SHP77 treated with DMSO at 0.1 percent for 48 hours (cell line): ENCODE data around the gene BCHE.
A peak's percentile ranks its signal among the peaks of the same experiment; 100 is the strongest.

Source experiments
- DNase-seq: peaks from one replicate; lab custom pipeline; 2025; lab: John Stamatoyannopoulos, UW

BCHE gene

GRCh38 chr3:165837058-165837525 lies at the start of gene BCHE:
BCHE (minus strand) TSS chr3:165837423; CDS start chr3:165831033, 6,390 bp downstream.
- peak; percentile 82 for DNase-seq

GRCh38 chr3:165885558-165886270 lies 48.5 kb upstream of the BCHE start:
- DNase-seq: no peak

GRCh38 chr3:165884518-165884917 lies 47.3 kb upstream of the BCHE start:
- no peak for DNase-seq

DNA sequence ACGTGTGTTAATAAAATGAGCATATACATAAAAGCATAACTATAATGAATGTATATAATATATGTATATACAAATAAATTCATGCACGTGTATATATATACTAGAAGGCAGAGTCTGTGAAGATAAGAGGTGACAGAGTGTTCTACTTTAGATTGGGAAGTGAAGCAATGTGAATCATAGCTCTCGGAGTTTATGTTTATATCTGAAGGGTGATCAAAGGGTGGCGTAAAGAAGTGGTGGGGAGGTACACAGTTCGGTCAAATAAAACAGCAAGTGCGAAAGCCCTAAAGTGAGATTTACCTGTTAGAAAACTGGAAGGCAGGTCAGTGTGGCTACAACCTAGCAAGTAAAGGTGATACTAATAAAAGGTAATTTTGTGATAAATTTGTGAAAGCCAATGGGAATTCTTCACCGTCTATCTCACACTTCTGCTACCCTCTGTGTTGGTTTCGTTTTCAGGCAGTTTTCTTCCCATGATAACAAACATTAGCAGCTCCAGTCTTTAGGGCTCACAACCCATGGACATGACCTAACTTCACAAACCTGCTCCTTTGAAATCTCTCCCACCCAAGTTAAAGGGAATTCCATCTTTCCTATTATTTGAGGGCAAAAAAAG lies 46.7 kb upstream of the BCHE start:
- peak; percentile 73 for DNase-seq

DNA sequence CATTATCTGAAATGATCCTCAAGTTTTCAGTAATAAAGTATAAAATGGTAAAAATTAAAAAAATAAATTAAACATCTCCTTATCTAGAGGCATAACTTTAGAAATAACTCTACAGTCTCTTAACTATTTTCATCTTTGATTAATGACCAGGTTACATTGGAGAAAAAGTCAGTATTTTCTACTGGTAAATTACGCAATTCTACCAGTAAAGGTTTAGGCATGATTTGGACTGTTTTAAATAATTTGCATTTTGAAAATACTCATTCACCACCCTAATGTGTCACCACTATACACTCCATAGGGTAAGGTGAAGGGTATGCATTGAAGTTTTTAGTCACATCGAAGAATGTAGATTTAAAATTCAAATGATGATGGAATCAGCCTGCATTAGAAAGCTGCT lies 45.9 kb upstream of the BCHE start:
- DNase-seq: no peak

DNA sequence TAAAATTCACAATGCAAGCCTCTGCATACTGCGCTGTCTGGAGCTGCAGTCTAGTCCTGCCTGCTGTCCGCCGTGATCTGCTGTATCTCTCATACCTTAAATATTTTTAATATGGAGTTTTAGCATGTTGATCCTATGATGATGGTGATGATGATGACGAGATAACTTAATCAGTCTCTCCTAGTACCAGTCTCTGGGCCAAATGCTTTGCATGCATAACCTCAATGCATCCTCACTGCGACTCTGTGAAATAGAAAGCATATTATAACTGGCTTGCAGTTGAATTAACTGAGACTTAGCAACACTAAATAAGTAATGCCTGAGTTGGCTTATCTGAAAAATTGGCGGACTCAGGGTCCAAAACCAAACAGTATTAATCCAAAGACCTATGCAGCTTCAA lies 38.4 kb upstream of the BCHE start:
- no peak for DNase-seq

GRCh38 chr3:165874663-165875489 lies 37.7 kb upstream of the BCHE start:
- no peak for DNase-seq

DNA sequence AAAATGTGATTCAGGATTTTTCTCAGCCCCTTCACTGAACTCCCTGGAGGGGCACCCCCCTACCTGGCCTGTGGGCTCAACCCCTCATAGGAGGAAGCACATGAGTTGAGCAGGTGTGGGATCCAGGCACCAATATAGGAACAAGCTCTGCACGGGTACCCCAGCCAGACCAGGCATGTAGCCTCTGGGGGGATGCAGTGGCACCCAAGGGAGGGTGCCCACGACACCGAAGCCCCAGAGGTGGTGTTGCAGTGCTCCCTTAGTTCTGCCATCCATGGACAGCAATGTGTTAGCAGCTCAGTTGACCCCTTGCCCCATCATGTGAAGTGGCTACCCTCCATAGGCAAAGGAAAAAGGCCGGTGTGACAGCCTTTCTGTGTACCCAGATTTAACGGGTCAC lies 30.9 kb upstream of the BCHE start:
- DNase-seq: no peak

DNA sequence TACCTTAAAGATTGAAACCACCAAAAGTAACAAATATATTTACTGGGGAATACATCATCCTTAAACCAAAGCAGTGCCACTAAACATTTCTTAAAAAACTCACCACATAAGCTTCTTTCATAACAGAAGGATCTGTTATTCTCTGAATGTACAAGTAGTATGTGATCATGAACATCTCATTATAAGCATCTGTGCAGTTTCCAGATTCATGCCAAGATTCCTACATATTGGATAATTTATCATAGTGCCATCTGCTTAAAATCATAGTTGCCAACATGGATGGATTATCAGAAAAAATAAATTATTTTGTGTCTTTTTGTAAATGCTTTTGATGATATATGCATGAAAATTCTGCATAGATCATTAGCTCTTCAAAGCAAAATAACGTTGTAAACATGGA lies 21.8 kb upstream of the BCHE start:
- no peak for DNase-seq

- DNase-seq: no peak
Observed at GRCh38 chr3:165855581-165855980, 18.4 kb upstream of the BCHE start.

- peak; percentile 25 for DNase-seq
Observed at GRCh38 chr3:165854696-165855095, 17.5 kb upstream of the BCHE start.

- DNase-seq: no peak
Observed at GRCh38 chr3:165852711-165853110, 15.5 kb upstream of the BCHE start.

GRCh38 chr3:165852191-165852590 lies 15.0 kb upstream of the BCHE start:
- peak; percentile 35 for DNase-seq

GRCh38 chr3:165846056-165846455 lies 8.8 kb upstream of the BCHE start:
- DNase-seq: no peak

DNA sequence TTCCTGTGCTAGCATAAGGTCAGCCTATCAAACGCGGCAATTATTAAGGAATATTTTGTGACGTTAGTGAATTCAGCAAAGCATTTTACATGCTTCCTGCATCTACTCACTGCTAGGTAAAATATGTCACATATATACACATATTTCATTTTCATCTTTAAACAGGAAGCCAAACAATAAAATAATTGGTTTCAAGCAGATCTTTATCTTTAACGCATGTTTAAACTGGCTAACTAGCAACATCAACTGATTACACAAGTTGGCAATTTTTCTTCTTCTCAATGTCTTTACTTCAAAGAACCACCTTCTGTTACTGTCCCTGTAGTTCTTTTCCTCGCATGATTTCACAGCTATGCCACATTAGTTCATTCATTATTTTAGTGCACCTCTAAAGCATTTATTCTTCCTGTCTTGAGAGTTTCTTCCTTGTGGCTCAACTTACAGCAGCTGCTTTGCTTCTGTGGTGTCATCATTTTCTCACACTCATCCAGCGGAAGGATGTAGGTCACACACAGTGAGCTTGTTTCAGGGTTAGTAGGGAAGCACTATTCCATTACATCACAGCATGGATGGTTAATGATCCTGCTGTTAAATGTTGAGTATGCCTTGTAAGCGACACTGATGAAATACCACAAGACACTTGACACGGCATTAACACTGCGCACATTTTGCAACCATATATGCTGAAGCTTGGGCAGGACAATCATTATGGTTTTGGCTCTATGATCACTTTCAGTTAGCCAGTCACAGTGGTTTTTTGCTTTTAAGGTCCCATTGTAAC lies 2.3 kb upstream of the BCHE start:
- no peak for DNase-seq

- DNase-seq: no peak
Observed at GRCh38 chr3:165837801-165838200, 578 bp upstream of the BCHE start.

- DNase-seq: no peak
Observed at GRCh38 chr3:165835431-165835830, 1.8 kb downstream of the BCHE start.

DNA sequence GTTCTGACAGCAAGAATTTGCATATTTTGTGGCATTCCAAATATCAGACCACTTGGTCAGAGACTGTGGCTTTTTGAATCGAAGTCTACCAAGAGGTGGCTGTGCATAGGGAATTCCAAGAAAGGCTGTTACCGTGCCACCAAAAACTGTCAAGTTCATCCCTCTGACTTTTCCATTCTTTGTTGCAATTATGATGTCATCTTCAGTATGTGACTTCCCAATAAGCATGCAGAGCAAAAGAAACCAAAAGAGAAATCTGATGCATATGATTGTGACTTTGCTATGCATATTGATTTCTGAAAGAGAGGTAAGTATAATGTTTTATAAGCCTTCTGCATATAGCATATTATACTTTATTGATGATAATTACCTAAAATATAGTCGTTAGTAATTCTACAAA lies 6.5 kb downstream of the BCHE start:
- DNase-seq: no peak

DNA sequence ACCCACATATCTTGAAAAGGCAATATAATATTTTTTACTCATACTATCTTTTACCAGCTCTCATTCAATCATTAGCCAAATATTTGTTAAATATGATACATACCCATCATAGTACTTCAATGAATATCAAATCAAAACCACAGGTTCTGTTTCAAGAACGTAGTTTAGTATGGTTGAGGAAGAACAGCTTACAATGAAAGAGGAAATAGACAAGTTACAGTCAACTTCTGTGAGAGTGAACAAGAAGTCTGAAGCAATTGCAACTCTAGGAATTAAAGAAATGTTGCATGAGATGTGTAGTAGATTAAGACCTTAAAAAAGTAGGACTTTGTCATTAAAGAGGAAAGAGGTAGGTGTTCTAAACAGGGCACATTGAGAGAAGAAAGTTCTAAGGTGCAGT lies 9.3 kb downstream of the BCHE start:
- DNase-seq: no peak

DNA sequence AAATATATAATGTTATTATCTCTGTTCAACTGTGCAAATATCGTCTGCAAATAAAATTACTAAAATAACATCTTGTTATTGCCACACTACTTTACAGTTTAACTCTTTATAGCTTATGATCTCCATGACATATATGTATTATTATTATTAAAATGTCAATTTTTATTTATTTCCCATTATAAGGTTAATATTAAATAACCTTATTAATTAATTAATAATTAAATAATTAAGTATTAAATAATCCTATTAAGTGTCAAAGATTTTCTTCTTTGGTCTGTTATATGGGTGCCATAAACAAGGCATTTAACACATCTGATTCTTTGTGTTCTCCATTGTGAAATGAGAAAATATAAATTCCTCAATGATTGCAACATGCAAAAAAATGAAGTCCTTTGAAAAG lies 10.0 kb downstream of the BCHE start:
- no peak for DNase-seq

DNA sequence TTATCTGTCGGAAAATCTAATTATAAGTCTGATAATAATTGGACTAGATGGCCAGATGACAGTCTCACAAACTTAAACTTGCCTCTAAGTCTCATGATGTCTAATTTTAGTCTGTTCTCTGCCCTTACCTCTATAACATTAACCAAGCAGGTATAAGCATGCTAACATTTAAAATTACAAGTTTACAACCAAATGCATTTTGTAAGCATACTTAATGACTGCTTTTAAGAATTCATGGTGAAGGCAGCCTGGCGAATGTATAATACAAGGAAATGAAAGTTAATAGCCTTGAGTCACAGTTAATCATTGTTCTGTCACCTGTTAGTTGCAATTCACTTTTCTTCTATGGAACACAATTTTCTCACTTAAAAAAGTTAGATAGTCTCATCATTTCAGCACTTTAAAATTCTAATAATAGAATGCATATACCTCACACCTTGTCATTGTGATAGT lies 16.5 kb downstream of the BCHE start:
- no peak for DNase-seq

DNA sequence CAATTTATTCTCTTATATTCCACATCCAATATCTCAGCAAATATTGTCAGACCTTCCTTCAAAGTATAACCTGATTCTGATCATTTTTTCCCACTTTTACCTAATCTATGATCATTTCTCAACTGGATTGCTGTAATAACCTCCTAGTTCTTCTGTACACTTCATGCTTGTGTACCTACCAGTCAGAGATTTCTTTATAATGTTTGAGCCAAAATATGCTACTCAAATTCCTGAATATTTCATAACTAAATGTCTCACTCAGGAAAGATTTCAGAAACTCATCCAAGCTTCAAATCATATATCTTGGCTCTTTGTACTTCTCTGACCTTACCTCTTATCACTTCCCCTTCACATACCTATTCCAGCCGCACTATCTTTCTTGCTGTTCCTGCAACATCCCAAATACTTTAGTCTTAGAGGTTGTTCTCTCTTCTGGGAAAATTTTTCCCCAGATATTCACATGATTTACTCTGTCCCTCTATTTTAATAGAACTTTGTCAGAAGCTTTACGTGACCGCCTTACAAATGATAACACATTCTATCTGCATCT lies 20.0 kb downstream of the BCHE start:
- DNase-seq: no peak
